HG03280 (cell line): ENCODE data around the gene POLA1.
A peak's percentile ranks its signal among the peaks of the same experiment; 100 is the strongest.

Source experiments
- ATAC-seq: cut with Tn5 transposase; IDR thresholded peaks from one replicate; pipeline ENCODE4 v1.9.1; 2021; ENCODE audit warnings: mild to moderate bottlenecking, moderate library complexity; ENCODE audit not compliant: unreplicated experiment

Gene POLA1

GRCh38 chrX:24684048-24684447 is 9.7 kb upstream of the POLA1 start:
- no peak for ATAC-seq

GRCh38 chrX:24692305-24692704 is 1.4 kb upstream of the POLA1 start:
- no peak for ATAC-seq

GRCh38 chrX:24694825-24695224 is 1.1 kb downstream of the POLA1 start:
- no peak for ATAC-seq

GRCh38 chrX:24696294-24696693 is 2.6 kb downstream of the POLA1 start:
- no peak for ATAC-seq

GRCh38 chrX:24702362-24703184 is 8.9 kb downstream of the POLA1 start:
- ATAC-seq = peak; percentile 99

GRCh38 chrX:24703185-24703494 is 9.4 kb downstream of the POLA1 start:
- no peak for ATAC-seq

- no peak for ATAC-seq
Observed at GRCh38 chrX:24718771-24719170, 25.1 kb downstream of the POLA1 start.

GRCh38 chrX:24720036-24720435 is 26.3 kb downstream of the POLA1 start:
- ATAC-seq = no peak

GRCh38 chrX:24728530-24728929 is 34.8 kb downstream of the POLA1 start:
- no peak for ATAC-seq

GRCh38 chrX:24732766-24733500 is 39.2 kb downstream of the POLA1 start:
- no peak for ATAC-seq

- ATAC-seq = no peak
Observed at GRCh38 chrX:24741330-24741729, 47.6 kb downstream of the POLA1 start.

GRCh38 chrX:24748196-24748595 is 54.5 kb downstream of the POLA1 start:
- ATAC-seq = no peak

GRCh38 chrX:24759786-24760185 is 66.1 kb downstream of the POLA1 start:
- ATAC-seq = no peak

GRCh38 chrX:24760363-24761000 is 66.8 kb downstream of the POLA1 start:
- no peak for ATAC-seq

GRCh38 chrX:24761306-24761705 is 67.6 kb downstream of the POLA1 start:
- no peak for ATAC-seq

GRCh38 chrX:24763989-24764388 is 70.3 kb downstream of the POLA1 start:
- no peak for ATAC-seq

GRCh38 chrX:24767557-24767956 is 73.8 kb downstream of the POLA1 start:
- ATAC-seq = no peak

GRCh38 chrX:24768556-24768955 is 74.8 kb downstream of the POLA1 start:
- ATAC-seq = no peak

GRCh38 chrX:24774650-24775049 is 80.9 kb downstream of the POLA1 start:
- no peak for ATAC-seq

- ATAC-seq = no peak
Observed at GRCh38 chrX:24775891-24776290, 82.2 kb downstream of the POLA1 start.

- peak; percentile 97 for ATAC-seq
Observed at GRCh38 chrX:24777660-24778059, 83.9 kb downstream of the POLA1 start.

- ATAC-seq = no peak
Observed at GRCh38 chrX:24782011-24782410, 88.3 kb downstream of the POLA1 start.
